Fibroblast of mammary gland (primary cell): ENCODE results near the gene MLPH.

Experiments used
- DNase-seq: peaks from one replicate; pipeline ENCODE4 v3.0.0-alpha.2; 2010; ENCODE audit warnings: low read depth
- H3K4me3 ChIP-seq: 2 replicates; pipeline ENCODE4 v1.5.1; 2011; ENCODE audit warnings: low read depth, mild to moderate bottlenecking, low read length, moderate library complexity; ENCODE audit not compliant: control insufficient read depth
- TF ChIP-seq, protein P1 (sequence below): conservative IDR thresholded peaks from 2 replicates; pipeline ENCODE4 v1.5.1; 2011; ENCODE audit warnings: low read depth, low read length, inconsistent platforms; ENCODE audit not compliant: control insufficient read depth, insufficient read depth

Gene MLPH

GRCh38 chr2:237571551-237571950 is 84.5 kb downstream of the MLPH start:
- no peak for DNase-seq
- H3K4me3 ChIP-seq, result no peak overlapping the region
- TF ChIP-seq, protein P1, sequence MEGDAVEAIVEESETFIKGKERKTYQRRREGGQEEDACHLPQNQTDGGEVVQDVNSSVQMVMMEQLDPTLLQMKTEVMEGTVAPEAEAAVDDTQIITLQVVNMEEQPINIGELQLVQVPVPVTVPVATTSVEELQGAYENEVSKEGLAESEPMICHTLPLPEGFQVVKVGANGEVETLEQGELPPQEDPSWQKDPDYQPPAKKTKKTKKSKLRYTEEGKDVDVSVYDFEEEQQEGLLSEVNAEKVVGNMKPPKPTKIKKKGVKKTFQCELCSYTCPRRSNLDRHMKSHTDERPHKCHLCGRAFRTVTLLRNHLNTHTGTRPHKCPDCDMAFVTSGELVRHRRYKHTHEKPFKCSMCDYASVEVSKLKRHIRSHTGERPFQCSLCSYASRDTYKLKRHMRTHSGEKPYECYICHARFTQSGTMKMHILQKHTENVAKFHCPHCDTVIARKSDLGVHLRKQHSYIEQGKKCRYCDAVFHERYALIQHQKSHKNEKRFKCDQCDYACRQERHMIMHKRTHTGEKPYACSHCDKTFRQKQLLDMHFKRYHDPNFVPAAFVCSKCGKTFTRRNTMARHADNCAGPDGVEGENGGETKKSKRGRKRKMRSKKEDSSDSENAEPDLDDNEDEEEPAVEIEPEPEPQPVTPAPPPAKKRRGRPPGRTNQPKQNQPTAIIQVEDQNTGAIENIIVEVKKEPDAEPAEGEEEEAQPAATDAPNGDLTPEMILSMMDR, result no peak

GRCh38 chr2:237572021-237572741 is 85.1 kb downstream of the MLPH start:
- H3K4me3 ChIP-seq, result no peak overlapping the region
- TF ChIP-seq, protein P1, result peak; percentile 78
- peak; percentile 92 for DNase-seq

GRCh38 chr2:237572742-237573101 is 85.7 kb downstream of the MLPH start:
- TF ChIP-seq, protein P1, result no peak
- H3K4me3 ChIP-seq, result no peak overlapping the region
- no peak for DNase-seq

GRCh38 chr2:237573721-237574415 is 86.8 kb downstream of the MLPH start:
- H3K4me3 ChIP-seq, result no peak overlapping the region
- no peak for DNase-seq
- TF ChIP-seq, protein P1, result no peak

DNA sequence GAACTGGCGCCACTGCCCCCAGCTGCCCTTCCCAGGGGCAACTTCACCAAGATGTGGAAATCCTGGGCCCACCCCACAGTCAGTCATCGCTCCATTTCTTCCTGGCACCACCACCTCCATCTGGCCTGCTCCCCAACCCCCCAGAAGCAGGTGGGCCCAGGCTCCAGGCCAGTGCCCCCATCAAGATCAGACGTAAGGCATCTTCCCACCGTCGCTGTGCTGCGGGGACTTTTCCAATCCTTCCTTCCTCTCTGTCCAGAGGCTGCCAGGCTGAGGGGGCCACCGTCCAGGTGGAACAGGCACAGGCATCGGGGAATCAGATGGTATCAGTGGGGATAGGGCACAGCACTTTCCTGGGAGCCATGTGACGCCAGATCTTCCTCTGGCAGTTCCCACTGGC is 87.4 kb downstream of the MLPH start:
- no peak for DNase-seq
- no peak overlapping the region for H3K4me3 ChIP-seq
- TF ChIP-seq, protein P1, result no peak

DNA sequence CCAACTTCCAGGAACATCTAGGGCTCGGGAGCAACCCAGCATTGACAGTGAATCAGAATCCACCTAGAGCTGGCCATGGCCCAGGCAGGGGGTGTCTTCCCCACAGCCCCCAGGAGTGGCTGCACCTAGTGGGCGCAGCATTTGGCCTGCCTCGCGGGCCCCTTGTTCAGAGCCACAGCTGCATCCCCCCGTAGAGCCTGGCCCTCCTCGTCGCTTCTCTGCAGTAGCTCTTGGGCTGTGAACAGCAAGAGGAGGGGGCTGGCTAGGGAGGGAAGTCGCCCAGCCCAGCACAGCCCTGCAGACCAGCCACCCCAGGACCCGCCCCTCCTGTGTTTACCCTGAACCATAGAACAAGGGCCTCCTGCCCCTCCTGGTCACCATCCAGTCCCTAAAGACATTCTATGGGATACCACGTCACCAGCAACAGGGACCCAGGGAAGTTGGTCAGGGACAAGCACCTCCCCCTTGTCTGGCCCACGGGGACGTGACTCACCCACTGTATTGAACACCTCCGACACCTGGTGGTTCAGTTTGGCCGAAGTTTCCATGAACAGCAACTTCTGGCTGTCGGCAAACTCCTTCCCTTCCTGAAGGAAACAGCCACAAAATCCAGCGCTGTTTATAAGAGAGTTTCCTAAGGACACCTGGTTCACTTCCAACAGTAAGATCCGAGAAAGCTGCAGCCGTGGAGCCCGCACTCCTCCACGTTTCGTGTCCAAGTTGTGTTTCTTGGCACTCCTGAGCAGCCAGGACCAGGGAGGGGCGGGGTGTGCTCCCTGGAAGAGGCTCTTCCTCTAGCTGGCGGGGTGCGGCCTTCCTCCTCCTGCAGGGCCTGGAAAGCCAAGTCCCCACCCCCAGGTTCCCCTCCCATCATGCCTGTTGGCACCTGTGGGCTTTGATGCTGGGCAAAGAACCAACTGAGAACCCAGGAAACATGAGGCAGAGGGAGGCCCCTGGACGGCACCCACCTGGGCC is 88.1 kb downstream of the MLPH start:
- DNase-seq, result peak; percentile 30
- TF ChIP-seq, protein P1, result no peak
- no peak overlapping the region for H3K4me3 ChIP-seq
